ENCODE results near the gene MISP3. TPM values are rescaled to one million over a fixed set of nuclear protein-coding genes. Genes with fewer than 3 reads are reported as not detected.

The MISP3 gene
- total RNA-seq, 1 donor from 2014 or later, result 3.6 TPM

GRCh38 chr19:14112809-14113385 lies 40.3 kb downstream of the MISP3 start:
- H3K27ac Mint-ChIP-seq, result no peak overlapping the region
- DNase-seq (ENCODE audit: extremely low spot score, unreplicated experiment), result no peak
- H3K4me3 Mint-ChIP-seq, result peak overlapping the region; percentile 59
- H3K4me1 Mint-ChIP-seq (ENCODE audit: unreplicated experiment), result peaks cover 19% of the 10 kb centered on the region
- H3K9me3 Mint-ChIP-seq, result no peaks in the 10 kb centered on the region
- no peaks in the 10 kb centered on the region for H3K36me3 Mint-ChIP-seq
- TF ChIP-seq CTCF (conservative IDR thresholded peaks at IDR 0.05), result no peak
- H3K27me3 Mint-ChIP-seq, result no peaks in the 10 kb centered on the region

- no peaks in the 10 kb centered on the region for H3K9me3 Mint-ChIP-seq
- peak; percentile 60 for TF ChIP-seq CTCF (conservative IDR thresholded peaks at IDR 0.05)
- DNase-seq (ENCODE audit: extremely low spot score, unreplicated experiment), result no peak
- no peaks in the 10 kb centered on the region for H3K36me3 Mint-ChIP-seq
- H3K27ac Mint-ChIP-seq, result no peak overlapping the region
- H3K4me1 Mint-ChIP-seq (ENCODE audit: unreplicated experiment), result peaks cover 24% of the 10 kb centered on the region
- H3K27me3 Mint-ChIP-seq, result no peaks in the 10 kb centered on the region
- H3K4me3 Mint-ChIP-seq, result no peak overlapping the region
These were observed 41.3 kb downstream of the MISP3 start for GRCh38 chr19:14113762-14114414.

- H3K27me3 Mint-ChIP-seq, result no peaks in the 10 kb centered on the region
- no peaks in the 10 kb centered on the region for H3K9me3 Mint-ChIP-seq
- peaks cover 28% of the 10 kb centered on the region for H3K4me1 Mint-ChIP-seq (ENCODE audit: unreplicated experiment)
- H3K27ac Mint-ChIP-seq, result no peak overlapping the region
- TF ChIP-seq CTCF (conservative IDR thresholded peaks at IDR 0.05), result no peak
- no peak overlapping the region for H3K4me3 Mint-ChIP-seq
- no peaks in the 10 kb centered on the region for H3K36me3 Mint-ChIP-seq
- no peak for DNase-seq (ENCODE audit: extremely low spot score, unreplicated experiment)
These were observed 41.9 kb downstream of the MISP3 start for GRCh38 chr19:14114439-14114838.

GRCh38 chr19:14114854-14115253 lies 42.3 kb downstream of the MISP3 start:
- H3K36me3 Mint-ChIP-seq, result no peaks in the 10 kb centered on the region
- peak; percentile 62 for TF ChIP-seq CTCF (conservative IDR thresholded peaks at IDR 0.05)
- no peak for DNase-seq (ENCODE audit: extremely low spot score, unreplicated experiment)
- H3K4me1 Mint-ChIP-seq (ENCODE audit: unreplicated experiment), result peaks cover 28% of the 10 kb centered on the region
- H3K9me3 Mint-ChIP-seq, result no peaks in the 10 kb centered on the region
- H3K27me3 Mint-ChIP-seq, result no peaks in the 10 kb centered on the region
- H3K27ac Mint-ChIP-seq, result no peak overlapping the region
- no peak overlapping the region for H3K4me3 Mint-ChIP-seq

GRCh38 chr19:14115756-14116155 lies 43.2 kb downstream of the MISP3 start:
- H3K4me3 Mint-ChIP-seq, result peak overlapping the region; percentile 97
- peaks cover 28% of the 10 kb centered on the region for H3K4me1 Mint-ChIP-seq (ENCODE audit: unreplicated experiment)

More at GRCh38 chr19:14115756-14116155, 43.2 kb downstream of the MISP3 start:
- no peaks in the 10 kb centered on the region for H3K27me3 Mint-ChIP-seq
- no peak for DNase-seq (ENCODE audit: extremely low spot score, unreplicated experiment)
- no peaks in the 10 kb centered on the region for H3K36me3 Mint-ChIP-seq
- no peaks in the 10 kb centered on the region for H3K9me3 Mint-ChIP-seq
- no peak for TF ChIP-seq CTCF (conservative IDR thresholded peaks at IDR 0.05)
- H3K27ac Mint-ChIP-seq, result peak overlapping the region; percentile 18

Measured in type B pancreatic cell (in vitro differentiated cells).